Cardiac muscle cell (in vitro differentiated cells and primary cell): ENCODE data around the gene RBMS1. TPM values are rescaled to one million over a fixed set of nuclear protein-coding genes. Genes with fewer than 3 reads are reported as not detected.

Source experiments
- DNase-seq, 2 donors: peaks; one replicate each; pipeline versions ENCODE4 v3.0.0 to v3.0.0-alpha.2; 2010 to 2017; ENCODE audit warnings: low read depth in 1 of 2, low spot score in 1 of 2
- H3K27ac ChIP-seq: fragments of 200-600 bp; sonication (generic); 2 replicates; pipeline ENCODE4 v1.5.1; 2016
- H3K27me3 ChIP-seq: fragments of 200-600 bp; sonication (generic); 2 replicates; pipeline ENCODE4 v1.6.0; 2016; ENCODE audit warnings: control low read depth
- H3K36me3 ChIP-seq: fragments of 200-600 bp; sonication (generic); 2 replicates; pipeline ENCODE4 v1.5.1; 2016; ENCODE audit warnings: control low read depth
- H3K4me1 ChIP-seq: fragments of 200-600 bp; sonication (generic); 2 replicates; pipeline ENCODE4 v1.8.1; 2017; ENCODE audit warnings: low read depth, mild to moderate bottlenecking, mixed run types
- H3K4me3 ChIP-seq: fragments of 200-600 bp; sonication (generic); 2 replicates; pipeline ENCODE4 v1.5.1; 2016; ENCODE audit warnings: mild to moderate bottlenecking
- H3K9me3 ChIP-seq: fragments of 200-600 bp; sonication (generic); 2 replicates; pipeline ENCODE4 v1.5.1; 2017; ENCODE audit warnings: low read depth, mild to moderate bottlenecking, control low read depth
- CTCF ChIP-seq: IDR thresholded peaks from 2 replicates; pipeline ENCODE4 v1.5.1; 2012; ENCODE audit warnings: low read depth, mild to moderate bottlenecking, low read length
- polyA plus RNA-seq: library from polyadenylated mRNA; unstranded; fragments of >200 nt; fragmentation: Nextera tagmentation; extraction: Ambion mirVana; gene quantifications from 2 replicates; pipeline ENCODE4 v1.2.1, GENCODE V29; 2016
- total RNA-seq: library from RNA; depleted of rRNA; stranded (reverse); fragments of >200 nt; gene quantifications from 2 replicates; pipeline ENCODE4 v1.2.3, GENCODE V29; 2016

Gene RBMS1
- total and polyA plus RNA-seq, 2 experiments from 2014 or later = 89.5 to 99.9 TPM

GRCh38 chr2:160222546-160223283 is 270.9 kb downstream of the RBMS1 start:
- H3K4me3 ChIP-seq = no peak overlapping the region
- H3K27me3 ChIP-seq = no peaks in the 10 kb centered on the region
- no peak overlapping the region for H3K27ac ChIP-seq
- no peaks in the 10 kb centered on the region for H3K9me3 ChIP-seq
- no peak for DNase-seq
- no peaks in the 10 kb centered on the region for H3K36me3 ChIP-seq
- TF ChIP-seq CTCF = no peak
- H3K4me1 ChIP-seq = peaks cover 18% of the 10 kb centered on the region
